SU-DHL-6 (cell line): ENCODE measurements around the gene CMTM7.

Experiments
- EZH2phosphoT487 ChIP-seq: fragments of 200-600 bp; sonication (generic), shearing (Covaris generic); conservative IDR thresholded peaks from 2 replicates; pipeline ENCODE4 v1.6.1; 2018; ENCODE audit warnings: mild to moderate bottlenecking, antibody characterized with exemption, low read length, moderate library complexity, mixed read lengths
- TF ChIP-seq, protein P1 (sequence below): fragments of 200-600 bp; sonication (generic); IDR thresholded peaks from one replicate; pipeline ENCODE4 v1.5.1; 2017; ENCODE audit warnings: antibody characterized with exemption, mild to moderate bottlenecking, low read length, moderate library complexity; ENCODE audit not compliant: insufficient read depth, poor library complexity, severe bottlenecking

DNA sequence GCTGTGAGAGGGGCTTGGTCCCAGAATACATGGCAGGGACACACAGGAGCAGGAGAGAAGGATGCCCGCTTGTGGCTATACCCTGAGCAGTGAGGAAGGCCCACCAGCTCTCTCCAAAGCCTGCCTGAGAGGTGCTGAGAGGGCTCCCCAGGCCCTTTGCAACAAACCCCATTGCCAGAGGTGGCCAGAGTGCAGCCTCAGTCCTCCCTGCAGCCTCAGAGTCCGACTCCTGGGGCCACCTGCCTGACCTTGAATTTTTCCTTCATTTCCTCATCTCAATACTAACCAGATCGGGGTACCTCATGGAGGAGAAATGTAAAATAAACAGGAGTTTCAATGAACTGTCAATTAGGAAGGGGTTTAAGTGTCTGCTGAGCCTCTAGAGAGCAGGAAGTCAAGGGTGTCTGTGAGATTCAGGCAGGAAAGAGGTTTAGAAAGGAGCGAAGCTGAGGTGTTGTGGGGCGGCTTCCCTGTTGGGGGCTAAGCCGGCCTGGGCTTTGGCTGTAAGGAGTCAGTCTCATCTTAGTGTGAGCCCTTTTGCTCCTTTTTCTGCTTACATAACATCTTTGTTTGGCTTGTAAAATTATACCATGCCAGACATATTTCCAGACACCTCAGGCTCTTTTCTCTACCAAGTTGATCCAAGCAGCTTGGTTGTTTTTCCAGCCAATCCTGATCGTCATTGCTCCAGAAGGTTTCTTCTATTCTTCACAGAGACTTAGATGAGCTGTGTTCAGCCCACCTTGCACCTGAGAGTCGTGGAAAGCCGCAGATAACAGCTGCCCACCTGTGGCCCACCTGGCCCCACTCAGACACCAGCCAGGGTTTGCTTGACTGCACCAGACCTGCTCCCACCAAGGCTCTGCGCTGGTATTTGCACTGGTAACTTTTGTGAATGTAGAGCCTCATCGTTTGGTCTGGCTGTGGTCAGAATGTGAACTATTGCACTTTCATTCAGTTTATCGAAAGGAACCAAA is 36.7 kb downstream of the CMTM7 start:
- TF ChIP-seq, protein P1, sequence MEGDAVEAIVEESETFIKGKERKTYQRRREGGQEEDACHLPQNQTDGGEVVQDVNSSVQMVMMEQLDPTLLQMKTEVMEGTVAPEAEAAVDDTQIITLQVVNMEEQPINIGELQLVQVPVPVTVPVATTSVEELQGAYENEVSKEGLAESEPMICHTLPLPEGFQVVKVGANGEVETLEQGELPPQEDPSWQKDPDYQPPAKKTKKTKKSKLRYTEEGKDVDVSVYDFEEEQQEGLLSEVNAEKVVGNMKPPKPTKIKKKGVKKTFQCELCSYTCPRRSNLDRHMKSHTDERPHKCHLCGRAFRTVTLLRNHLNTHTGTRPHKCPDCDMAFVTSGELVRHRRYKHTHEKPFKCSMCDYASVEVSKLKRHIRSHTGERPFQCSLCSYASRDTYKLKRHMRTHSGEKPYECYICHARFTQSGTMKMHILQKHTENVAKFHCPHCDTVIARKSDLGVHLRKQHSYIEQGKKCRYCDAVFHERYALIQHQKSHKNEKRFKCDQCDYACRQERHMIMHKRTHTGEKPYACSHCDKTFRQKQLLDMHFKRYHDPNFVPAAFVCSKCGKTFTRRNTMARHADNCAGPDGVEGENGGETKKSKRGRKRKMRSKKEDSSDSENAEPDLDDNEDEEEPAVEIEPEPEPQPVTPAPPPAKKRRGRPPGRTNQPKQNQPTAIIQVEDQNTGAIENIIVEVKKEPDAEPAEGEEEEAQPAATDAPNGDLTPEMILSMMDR: no peak
- TF ChIP-seq EZH2phosphoT487: no peak
